IPS-NIHi7 (cell line): ENCODE measurements around the gene BOK.
"Not testable (repeated sequence)": the region's sequence is repeated elsewhere in the genome, so short reads cannot be mapped to it uniquely, and the experiment has no call there.

Experiments
- DNase-seq: peaks from one replicate; pipeline ENCODE4 v3.0.0; 2012; ENCODE audit warnings: mixed read lengths; ENCODE audit errors: extremely low spot score

Gene BOK

GRCh38 chr2:241555711-241556110 is 2.8 kb upstream of the BOK start:
- no peak for DNase-seq

DNA sequence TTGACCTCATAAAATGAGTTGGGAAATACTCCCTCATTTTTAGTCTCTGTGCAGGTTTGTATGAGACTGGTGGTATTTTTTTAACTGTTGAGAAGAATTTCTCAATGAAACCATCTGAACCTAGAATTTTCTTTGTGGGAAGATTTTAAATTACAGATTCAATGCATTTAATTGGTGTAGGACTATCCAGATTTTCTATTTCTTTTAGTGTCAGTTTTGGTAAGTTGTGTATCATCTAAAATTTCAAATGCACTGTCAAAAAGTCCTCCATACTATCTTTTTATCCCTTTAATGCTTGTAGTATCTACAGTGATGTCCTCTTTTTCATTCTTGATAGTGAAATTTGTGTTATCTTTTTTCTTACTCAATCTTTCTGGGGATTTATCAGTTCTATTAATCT is 1.8 kb upstream of the BOK start:
- DNase-seq = no peak

- peak; percentile 67 for DNase-seq
Observed at GRCh38 chr2:241559323-241560161, 997 bp downstream of the BOK start.

DNA sequence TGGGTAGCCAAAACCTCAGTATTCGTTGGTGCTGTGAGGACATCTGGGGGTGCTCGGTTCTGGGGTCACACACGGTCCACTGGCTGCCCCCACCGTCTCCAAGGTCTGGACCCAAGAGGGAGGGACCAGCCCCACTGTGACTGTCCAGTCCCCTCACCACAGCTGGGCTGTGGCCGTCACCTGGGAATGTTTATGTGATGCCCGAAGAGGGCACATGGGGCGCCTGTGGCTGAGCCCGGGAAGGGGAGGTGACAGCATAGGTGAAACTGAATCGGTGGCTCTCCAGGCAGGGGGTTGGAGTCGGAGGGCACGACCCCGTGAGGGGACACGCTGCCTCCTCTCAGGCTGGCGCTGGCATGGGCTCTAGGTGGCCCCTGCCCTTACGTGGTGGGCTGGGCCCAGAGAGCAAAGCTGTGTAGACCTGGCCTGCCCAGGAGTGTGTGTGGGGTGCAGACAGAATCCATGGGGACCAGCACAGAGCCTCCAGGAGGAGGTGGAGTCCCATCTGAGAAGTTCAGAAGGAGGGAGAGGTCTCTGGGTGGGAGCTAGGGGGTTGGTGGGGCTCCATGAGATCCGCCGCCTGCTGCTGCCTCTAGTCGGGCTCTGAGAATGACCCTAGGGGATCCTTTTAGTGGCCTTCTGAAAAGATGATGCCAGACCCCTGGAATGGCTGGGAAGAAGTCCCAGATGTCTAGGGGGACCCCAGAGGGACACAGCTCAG is 1.8 kb downstream of the BOK start:
- DNase-seq = no peak

DNA sequence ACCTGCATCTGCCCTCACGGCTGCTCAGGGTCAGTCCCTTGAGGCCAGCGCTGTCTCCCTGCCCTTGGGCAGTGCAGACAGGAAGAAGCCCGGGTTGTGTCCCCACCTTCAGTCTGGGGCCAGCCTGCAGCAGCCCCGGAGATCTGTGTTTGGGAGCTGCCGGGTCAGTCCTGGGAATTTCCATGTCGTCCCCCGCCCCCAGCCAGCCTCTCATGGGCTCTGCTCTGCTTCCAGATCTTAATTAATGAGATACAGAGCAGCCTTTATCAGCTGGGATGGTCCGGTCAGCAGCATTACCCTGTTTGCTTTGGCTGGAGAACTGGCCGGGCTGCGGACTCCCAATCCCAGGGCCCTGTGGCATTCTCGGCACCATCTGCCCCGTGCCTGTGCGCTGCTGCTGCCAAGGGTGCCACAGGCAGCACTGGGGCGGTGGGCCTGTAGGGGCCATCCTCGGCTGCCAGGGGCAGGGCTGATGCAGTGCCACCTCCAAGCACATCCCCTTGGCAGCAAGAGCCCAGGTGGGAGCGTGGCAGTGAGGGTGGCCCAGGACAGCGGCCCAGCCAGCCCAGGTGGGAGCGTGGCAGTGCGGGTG is 2.4 kb downstream of the BOK start:
- no peak for DNase-seq

DNA sequence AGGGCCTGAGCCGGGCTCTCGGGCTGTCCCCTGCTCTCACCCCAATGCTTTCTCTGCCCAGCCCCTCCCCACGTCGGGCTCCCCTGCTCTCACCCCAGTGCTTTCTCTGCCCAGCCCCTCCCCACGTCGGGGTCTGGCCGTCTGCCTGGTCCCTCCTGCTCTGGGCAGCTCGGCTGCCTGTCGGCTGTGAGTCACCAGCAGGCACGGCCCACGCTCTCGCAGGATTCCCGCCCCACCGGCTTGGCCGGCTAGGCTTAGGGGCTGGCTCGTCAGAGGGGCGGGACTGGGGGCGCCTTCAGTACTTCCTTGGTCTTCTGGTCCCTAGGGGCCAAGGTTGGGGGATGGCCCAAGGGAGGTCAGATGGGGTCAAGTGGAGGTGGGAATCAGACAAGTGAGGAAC is 3.3 kb downstream of the BOK start:
- peak; percentile 46 for DNase-seq

- no peak for DNase-seq
Observed at GRCh38 chr2:241562269-241562891, 3.8 kb downstream of the BOK start.

- DNase-seq = no peak
Observed at GRCh38 chr2:241563031-241563507, 4.5 kb downstream of the BOK start.

DNA sequence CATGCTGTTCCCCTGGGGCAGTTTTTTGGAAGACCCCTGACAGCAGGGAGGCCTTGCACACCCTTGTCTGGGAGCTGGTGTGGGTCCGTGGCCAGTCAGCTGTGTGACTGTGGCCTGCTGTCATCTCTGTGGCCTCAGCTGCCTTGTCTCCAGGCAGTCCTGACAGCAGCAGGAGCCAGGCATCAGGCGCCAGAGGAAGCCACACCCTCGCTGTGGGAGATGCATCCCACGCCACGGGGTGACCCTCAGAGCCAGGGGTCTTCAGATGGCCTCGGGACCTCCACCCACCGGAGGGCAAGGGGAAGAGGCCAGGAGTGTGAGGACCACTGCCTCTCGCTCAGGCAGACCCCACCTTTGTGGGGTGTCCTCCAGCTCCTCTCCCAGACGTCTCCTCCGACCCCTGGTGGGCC is 5.0 kb downstream of the BOK start:
- no peak for DNase-seq

DNA sequence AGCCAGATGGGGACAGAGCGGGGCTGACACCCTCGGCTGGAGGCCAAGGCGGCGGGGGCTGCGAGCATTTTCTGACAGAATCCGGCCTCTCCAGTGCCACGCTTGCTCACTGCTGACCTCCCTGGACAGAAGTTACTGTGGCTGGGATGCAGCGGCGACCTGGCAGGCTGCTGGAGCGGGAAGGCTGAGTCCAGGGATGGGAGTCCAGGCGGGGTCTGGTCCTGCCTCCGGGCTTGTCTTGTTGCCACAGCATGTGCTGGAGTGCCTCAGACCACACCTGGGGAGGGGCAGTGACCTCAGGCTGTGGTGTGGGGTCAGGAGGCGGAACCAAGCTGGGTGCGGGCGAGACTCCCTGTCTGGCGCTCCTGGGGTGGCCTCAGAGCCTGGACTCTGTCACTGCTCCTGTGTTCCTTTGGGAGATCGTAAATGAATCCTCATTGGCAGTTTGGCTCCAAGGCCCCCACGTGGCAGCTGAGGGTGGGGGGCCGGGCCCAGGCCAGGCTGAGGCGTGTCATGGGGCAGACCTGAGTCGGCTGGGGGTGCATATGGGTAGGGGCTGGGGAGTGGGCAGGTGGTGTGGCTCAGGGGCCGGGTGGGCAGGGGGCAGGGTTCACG is 5.5 kb downstream of the BOK start:
- DNase-seq = no peak

DNA sequence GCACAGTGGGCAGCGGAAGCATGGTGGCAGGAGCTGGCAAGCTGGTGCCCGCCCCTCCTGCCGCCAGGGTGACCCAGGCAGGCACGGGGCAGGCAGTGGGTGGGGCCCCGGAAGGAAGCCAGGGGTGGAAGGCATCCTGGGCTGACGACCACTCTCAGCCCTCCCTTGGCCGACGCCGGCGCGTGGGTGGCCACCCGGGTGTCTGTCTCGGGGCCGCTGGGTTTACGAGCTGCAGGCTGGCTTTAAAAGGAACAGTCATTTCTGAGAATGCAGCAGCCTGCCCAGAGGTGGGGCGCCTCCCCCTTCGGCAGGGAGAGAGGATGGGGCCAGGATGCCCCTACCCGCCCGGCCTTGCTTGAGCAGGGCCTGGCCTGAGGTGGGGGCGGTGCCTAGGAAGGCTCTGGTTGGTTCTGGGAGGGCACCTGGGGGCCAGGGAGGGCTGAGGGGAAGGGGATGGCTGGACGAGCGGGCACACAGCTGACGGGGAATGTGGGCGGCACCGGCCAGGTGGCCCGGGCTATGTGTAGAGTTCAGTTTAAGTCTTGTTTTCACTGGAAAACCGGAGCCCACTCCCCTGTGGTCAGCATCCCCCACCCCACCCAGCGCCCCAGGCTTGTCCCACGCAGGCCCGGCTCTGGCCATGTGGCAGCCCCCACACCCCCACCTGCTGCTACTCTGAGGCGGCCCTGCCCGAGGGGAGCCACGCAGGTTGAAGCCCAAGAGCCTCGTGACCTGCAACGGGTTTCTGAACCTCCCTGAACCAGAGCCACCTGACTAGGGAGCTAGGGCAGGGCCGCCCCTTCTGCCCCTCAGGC is 6.3 kb downstream of the BOK start:
- DNase-seq = no peak

DNA sequence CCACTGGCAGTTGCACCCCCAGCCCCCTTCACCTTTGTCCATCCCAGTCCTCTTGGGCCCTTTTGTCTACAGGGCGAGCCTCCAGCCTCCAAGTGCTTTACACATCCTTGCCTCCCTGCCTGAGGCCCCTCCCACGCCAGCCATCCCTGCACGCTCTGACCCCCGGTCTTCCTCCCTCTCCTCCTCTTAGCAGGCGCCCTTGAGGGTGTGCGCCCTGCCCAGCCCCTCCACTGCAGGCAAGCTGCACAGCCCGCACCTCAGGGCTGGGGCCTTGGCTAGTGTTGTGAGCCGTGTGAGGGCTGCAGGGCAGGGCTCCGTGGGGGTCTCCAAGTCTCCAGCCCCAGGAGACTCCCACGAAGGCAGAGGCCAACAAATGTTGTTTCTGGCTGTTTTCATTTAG is 6.9 kb downstream of the BOK start:
- DNase-seq = no peak

- not testable (repeated sequence) for DNase-seq
Observed at GRCh38 chr2:241566021-241566420, 7.5 kb downstream of the BOK start.

DNA sequence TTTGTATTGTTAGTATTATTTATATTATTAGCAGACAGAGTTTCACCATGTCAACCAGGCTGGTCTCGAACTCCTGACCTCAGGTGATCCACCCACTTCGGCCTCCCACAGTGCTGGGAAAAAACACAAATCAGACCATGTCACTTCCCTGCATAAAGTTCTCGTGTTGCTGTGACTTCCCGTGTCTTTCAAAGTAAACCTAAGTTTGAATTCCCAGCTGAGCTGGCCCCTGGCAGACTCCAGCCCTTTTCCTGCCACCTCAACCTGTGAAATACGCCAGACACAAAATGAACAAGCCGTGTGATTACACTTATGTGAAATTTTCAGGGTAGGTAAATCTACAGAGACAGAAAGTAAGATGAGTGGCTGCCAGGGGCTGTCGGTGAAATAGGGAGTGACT is 7.9 kb downstream of the BOK start:
- DNase-seq = no peak

DNA sequence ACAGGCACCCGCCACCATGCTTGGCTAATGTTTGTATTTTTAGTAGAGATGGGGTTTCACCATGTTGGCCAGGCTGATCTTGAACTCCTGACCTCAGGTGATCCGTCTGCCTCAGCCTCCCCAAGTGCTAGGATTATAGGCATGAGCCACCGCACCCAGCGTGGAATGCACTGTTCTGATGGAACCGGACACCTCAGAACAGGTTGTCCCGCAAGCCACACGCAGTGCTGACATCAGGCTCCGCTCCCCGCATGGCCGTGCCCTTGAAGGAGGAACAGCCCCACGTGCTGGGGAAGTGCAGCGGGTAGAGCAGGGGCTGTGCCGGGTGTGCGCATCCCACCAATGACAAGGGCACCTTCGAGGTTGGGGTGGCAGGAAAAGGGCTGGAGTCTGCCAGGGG is 8.7 kb downstream of the BOK start:
- not testable (repeated sequence) for DNase-seq

GRCh38 chr2:241567776-241568175 is 9.2 kb downstream of the BOK start:
- no peak for DNase-seq

GRCh38 chr2:241568726-241569125 is 10.2 kb downstream of the BOK start:
- no peak for DNase-seq

DNA sequence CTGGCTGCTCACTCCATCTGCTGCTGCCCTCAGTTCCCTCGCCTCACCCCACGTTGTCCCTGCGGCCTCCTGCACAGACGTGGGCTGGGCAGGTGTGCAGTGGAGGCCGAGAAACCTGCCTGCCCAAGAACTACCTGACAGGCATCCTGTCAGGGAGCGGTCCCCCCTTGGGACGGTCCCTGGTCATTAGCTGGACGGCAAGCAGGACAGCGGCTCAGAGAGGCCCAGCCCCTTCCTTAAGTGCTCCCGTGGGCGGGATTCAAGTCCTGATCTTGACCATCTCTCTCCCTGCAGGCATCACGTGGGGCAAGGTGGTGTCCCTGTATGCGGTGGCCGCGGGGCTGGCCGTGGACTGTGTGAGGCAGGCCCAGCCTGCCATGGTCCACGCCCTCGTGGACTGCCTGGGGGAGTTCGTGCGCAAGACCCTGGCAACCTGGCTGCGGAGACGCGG is 11.3 kb downstream of the BOK start:
- DNase-seq = no peak

DNA sequence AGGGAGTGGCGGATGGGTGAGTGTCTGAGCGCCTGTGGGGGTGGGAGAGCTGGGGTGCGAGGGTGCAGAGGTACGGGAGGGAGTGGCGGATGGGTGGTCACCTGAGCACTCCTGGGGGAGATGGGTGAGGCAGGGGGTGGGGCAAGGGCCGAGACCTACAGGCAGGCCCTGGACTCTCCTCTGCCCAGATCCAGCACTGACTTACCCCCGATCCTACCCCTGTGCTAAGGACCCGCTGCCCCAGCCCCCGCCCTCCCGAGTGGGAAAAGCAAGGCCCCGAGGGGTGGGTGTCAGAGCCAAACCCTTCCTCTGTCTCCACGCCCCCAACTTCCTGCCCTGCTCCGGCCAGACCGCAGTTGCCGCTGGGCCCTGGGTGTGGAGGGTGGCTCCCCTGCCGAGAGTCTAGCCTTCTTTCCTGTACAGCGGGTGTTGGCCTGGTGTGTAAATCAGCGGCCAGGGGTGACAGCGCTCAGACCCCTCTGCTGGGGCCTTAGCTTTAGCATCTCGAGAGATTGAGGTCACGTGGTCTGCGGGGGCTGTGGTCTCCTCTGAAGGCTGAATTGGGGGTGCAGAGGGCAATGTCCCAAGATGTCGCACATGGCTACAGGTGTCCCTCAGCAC is 12.5 kb downstream of the BOK start:
- no peak for DNase-seq
